Liver (tissue), 9 donors: ENCODE measurements around the gene CHN1. TPM values are rescaled to one million over a fixed set of nuclear protein-coding genes. Genes with fewer than 3 reads are reported as not detected.

ENCODE experiments used
- DNase-seq: peaks from one replicate; pipeline ENCODE4 v3.0.0-alpha.2; 2017; ENCODE audit warnings: low spot score
- H3K27ac ChIP-seq, 2 donors: one replicate each; pipeline ENCODE4 v1.7.0; 2013; ENCODE audit warnings: inconsistent platforms in 2 of 2, low read length in 2 of 2, control low read depth in 1 of 2, low read depth in 1 of 2, mild to moderate bottlenecking in 1 of 2
- H3K27me3 ChIP-seq, 4 donors: one replicate each; pipeline versions ENCODE4 v1.6.1 to v1.7.0; 2013; ENCODE audit warnings: low read length in 3 of 4, inconsistent platforms in 1 of 4, mild to moderate bottlenecking in 1 of 4, moderate library complexity in 1 of 4; ENCODE audit not compliant: control insufficient read depth in 4 of 4, insufficient read depth in 4 of 4
- H3K36me3 ChIP-seq, 4 donors: one replicate each; pipeline versions ENCODE4 v1.6.1 to v1.7.0; 2013; ENCODE audit warnings: low read length in 3 of 4, mild to moderate bottlenecking in 3 of 4, low read depth in 1 of 4, moderate library complexity in 1 of 4; ENCODE audit not compliant: control insufficient read depth in 4 of 4, insufficient read depth in 3 of 4
- H3K4me1 ChIP-seq, 4 donors: one replicate each; pipeline versions ENCODE4 v1.6.1 to v1.7.0; 2013; ENCODE audit warnings: low read length in 3 of 4, mild to moderate bottlenecking in 3 of 4, moderate library complexity in 1 of 4; ENCODE audit not compliant: control insufficient read depth in 4 of 4, insufficient read depth in 4 of 4
- H3K4me3 ChIP-seq, 3 donors: one replicate each; pipeline versions ENCODE4 v1.6.1 to v1.7.0; 2013; ENCODE audit warnings: low read length in 3 of 3, control low read depth in 1 of 3, low read depth in 1 of 3, mild to moderate bottlenecking in 1 of 3
- H3K9ac ChIP-seq, 2 donors: one replicate each; pipeline ENCODE4 v1.7.0; 2013; ENCODE audit warnings: low read length in 2 of 2, mild to moderate bottlenecking in 2 of 2, moderate library complexity in 2 of 2, control low read depth in 1 of 2, low read depth in 1 of 2
- H3K9me3 ChIP-seq, 4 donors: one replicate each; pipeline versions ENCODE4 v1.6.1 to v1.7.0; 2013; ENCODE audit warnings: low read length in 3 of 4; ENCODE audit not compliant: control insufficient read depth in 4 of 4
- EGR1 ChIP-seq, 2 donors: IDR thresholded peaks; 2 replicates each; pipeline ENCODE4 v1.6.1; 2016 to 2018; ENCODE audit warnings: antibody characterized with exemption in 2 of 2, low read depth in 2 of 2
- FOXA1 ChIP-seq: IDR thresholded peaks from 2 replicates; pipeline ENCODE4 v1.6.1; 2016; ENCODE audit warnings: antibody characterized with exemption
- FOXA2 ChIP-seq: IDR thresholded peaks from 2 replicates; pipeline ENCODE4 v1.6.1; 2016; ENCODE audit warnings: antibody characterized with exemption
- HNF4A ChIP-seq, 2 donors: conservative IDR thresholded peaks; 2 replicates each; pipeline ENCODE4 v1.6.1; 2016; ENCODE audit warnings: antibody characterized with exemption in 2 of 2, mild to moderate bottlenecking in 2 of 2
- HNF4G ChIP-seq: IDR thresholded peaks from 2 replicates; pipeline ENCODE4 v1.6.1; 2016; ENCODE audit warnings: antibody characterized with exemption
- NR2F2 ChIP-seq: IDR thresholded peaks from 2 replicates; pipeline ENCODE4 v1.6.1; 2016; ENCODE audit warnings: antibody characterized with exemption
- RAD21 ChIP-seq, 2 donors: IDR thresholded peaks; 2 replicates each; pipeline ENCODE4 v1.6.1; 2016; ENCODE audit warnings: antibody characterized with exemption in 2 of 2, mild to moderate bottlenecking in 2 of 2
- RXRA ChIP-seq, 2 donors: IDR thresholded peaks; 2 replicates each; pipeline ENCODE4 v1.6.1; 2017 to 2018; ENCODE audit warnings: antibody characterized with exemption in 2 of 2, mild to moderate bottlenecking in 1 of 2
- SP1 ChIP-seq: IDR thresholded peaks from 2 replicates; pipeline ENCODE4 v1.6.1; 2018; ENCODE audit warnings: antibody characterized with exemption, mild to moderate bottlenecking
- TAF1 ChIP-seq: conservative IDR thresholded peaks from 2 replicates; pipeline ENCODE4 v1.6.1; 2016; ENCODE audit warnings: antibody characterized with exemption, mild to moderate bottlenecking
- WGBS: extraction: QIAGEN DNeasy Blood & Tissue Kit; methylation state at CpG from one replicate; pipeline ENCODE4 v1.1.7; 2013; 5-methylcytosine and 5-hydroxymethylcytosine counted together
- polyA plus RNA-seq, 2 donors: library from polyadenylated mRNA; stranded (reverse) in 1 of 2; unstranded in 1 of 2; fragments of 200-250 nt in 1 of 2; fragments of >200 nt in 1 of 2; fragmentation: Nextera tagmentation in 1 of 2; extraction: Ambion mirVana in 1 of 2; gene quantifications; one replicate each; pipeline versions ENCODE4 v1.2.1 to v1.2.3, GENCODE V29; 2013 to 2015
- total RNA-seq, 2 donors: library from RNA; depleted of rRNA; stranded (reverse); fragments of >200 nt; gene quantifications; one replicate each; pipeline ENCODE4 v1.2.3, GENCODE V29; 2014
- TF ChIP-seq, protein P1 (sequence below): IDR thresholded peaks from 2 replicates; pipeline ENCODE4 v1.6.1; 2016; ENCODE audit warnings: antibody characterized with exemption, mild to moderate bottlenecking
- TF ChIP-seq, protein P2 (sequence below): fragments of 150-350 bp; IDR thresholded peaks from 2 replicates; pipeline ENCODE4 v1.5.1; 2017; ENCODE audit warnings: improper control_type of control experiment, low read depth, low read length; ENCODE audit not compliant: missing input control
- donor health status: healthy.
- donor health status: healthy.
- donor health status: healthy.
- donor health status: healthy.
- donor health status: healthy.

CHN1 gene
- total and polyA plus RNA-seq, 4 donors = 0.66 to 1.6 (median 1.1) TPM

DNA sequence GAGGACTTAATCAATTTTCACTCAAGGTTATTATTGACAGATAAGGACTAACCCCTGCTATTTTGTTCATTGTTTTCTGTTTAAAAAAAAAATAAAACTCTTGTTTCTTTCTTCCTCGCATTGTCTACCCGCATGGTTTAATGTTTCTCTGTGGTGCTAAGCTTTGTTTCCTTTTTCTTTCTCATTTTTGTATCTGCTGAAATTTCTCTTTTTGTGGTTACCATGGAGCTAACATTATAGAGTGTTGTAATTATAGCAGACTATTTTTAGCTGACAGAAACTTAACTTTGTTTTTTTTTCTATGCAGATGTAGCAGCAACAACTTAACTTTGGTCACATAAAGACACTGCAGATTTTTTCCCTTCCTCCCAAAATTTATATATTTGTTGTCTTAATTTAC lies 43.1 kb upstream of the CHN1 start:
- H3K4me1 ChIP-seq = no peaks in the 10 kb centered on the region
- H3K36me3 ChIP-seq = no peaks in the 10 kb centered on the region
- DNase-seq = no peak
- TF ChIP-seq, protein P1, sequence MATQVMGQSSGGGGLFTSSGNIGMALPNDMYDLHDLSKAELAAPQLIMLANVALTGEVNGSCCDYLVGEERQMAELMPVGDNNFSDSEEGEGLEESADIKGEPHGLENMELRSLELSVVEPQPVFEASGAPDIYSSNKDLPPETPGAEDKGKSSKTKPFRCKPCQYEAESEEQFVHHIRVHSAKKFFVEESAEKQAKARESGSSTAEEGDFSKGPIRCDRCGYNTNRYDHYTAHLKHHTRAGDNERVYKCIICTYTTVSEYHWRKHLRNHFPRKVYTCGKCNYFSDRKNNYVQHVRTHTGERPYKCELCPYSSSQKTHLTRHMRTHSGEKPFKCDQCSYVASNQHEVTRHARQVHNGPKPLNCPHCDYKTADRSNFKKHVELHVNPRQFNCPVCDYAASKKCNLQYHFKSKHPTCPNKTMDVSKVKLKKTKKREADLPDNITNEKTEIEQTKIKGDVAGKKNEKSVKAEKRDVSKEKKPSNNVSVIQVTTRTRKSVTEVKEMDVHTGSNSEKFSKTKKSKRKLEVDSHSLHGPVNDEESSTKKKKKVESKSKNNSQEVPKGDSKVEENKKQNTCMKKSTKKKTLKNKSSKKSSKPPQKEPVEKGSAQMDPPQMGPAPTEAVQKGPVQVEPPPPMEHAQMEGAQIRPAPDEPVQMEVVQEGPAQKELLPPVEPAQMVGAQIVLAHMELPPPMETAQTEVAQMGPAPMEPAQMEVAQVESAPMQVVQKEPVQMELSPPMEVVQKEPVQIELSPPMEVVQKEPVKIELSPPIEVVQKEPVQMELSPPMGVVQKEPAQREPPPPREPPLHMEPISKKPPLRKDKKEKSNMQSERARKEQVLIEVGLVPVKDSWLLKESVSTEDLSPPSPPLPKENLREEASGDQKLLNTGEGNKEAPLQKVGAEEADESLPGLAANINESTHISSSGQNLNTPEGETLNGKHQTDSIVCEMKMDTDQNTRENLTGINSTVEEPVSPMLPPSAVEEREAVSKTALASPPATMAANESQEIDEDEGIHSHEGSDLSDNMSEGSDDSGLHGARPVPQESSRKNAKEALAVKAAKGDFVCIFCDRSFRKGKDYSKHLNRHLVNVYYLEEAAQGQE = no peak
- TF ChIP-seq HNF4A (conservative IDR thresholded peaks at IDR 0.05) = no peak
- no peak for TF ChIP-seq EGR1 (IDR thresholded peaks at IDR 0.05; ENCODE audit: low read depth in 2 of 2)
- TF ChIP-seq TAF1 = no peak
- no peak for TF ChIP-seq RAD21 (IDR thresholded peaks at IDR 0.05)
- no peak for TF ChIP-seq HNF4G
- no peak for TF ChIP-seq RXRA (IDR thresholded peaks at IDR 0.05)
- TF ChIP-seq, protein P2, sequence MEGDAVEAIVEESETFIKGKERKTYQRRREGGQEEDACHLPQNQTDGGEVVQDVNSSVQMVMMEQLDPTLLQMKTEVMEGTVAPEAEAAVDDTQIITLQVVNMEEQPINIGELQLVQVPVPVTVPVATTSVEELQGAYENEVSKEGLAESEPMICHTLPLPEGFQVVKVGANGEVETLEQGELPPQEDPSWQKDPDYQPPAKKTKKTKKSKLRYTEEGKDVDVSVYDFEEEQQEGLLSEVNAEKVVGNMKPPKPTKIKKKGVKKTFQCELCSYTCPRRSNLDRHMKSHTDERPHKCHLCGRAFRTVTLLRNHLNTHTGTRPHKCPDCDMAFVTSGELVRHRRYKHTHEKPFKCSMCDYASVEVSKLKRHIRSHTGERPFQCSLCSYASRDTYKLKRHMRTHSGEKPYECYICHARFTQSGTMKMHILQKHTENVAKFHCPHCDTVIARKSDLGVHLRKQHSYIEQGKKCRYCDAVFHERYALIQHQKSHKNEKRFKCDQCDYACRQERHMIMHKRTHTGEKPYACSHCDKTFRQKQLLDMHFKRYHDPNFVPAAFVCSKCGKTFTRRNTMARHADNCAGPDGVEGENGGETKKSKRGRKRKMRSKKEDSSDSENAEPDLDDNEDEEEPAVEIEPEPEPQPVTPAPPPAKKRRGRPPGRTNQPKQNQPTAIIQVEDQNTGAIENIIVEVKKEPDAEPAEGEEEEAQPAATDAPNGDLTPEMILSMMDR = no peak
- no peak for TF ChIP-seq SP1
- no peak for TF ChIP-seq NR2F2
- no peak for TF ChIP-seq FOXA2
- no peaks in the 10 kb centered on the region for H3K9me3 ChIP-seq
- no peak overlapping the region for H3K4me3 ChIP-seq
- H3K9ac ChIP-seq = no peak overlapping the region
- H3K27ac ChIP-seq = no peak overlapping the region
- H3K27me3 ChIP-seq = no peaks in the 10 kb centered on the region
- 89% methylated on average over 2 of the region's 2 CpGs for WGBS

DNA sequence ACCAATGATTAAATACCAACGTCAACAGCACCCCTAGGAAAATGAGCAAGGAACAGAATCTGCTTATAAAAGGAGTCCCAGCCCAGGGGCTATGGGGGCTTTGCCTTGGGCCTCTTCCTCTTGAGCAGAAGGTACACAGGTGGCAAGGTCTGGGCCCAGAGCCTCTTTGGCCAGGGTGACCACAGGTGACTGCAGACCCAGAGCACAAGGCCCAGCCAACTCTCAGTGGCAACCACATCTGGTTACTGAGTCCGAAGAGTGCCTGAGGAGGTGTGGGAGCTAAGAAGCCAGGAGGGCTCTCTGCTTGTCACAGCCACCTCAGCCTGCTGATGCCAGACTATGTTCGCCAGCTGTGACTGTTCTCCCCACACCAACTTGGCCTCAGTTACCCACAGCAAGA lies 34.3 kb upstream of the CHN1 start:
- Histone ChIP-seq H3K27ac (no peak overlapping the region), H3K4me3 (no peak overlapping the region), H3K9ac (no peak overlapping the region), H3K9me3 (no peaks in the 10 kb centered on the region), H3K27me3 (no peaks in the 10 kb centered on the region), H3K36me3 (no peaks in the 10 kb centered on the region), H3K4me1 (peaks cover 0 to 3% (median 0%) of the 10 kb centered on the region in 4 donors)
- 97% methylated on average over 3 of the region's 3 CpGs for WGBS
- DNase-seq = no peak
- TF ChIP-seq, protein P1 = no peak
- TF ChIP-seq FOXA1 (no peak), TAF1 (no peak)
